Skeletal muscle tissue (tissue), 4 donors: ENCODE measurements around the gene SLC2A3. TPM values are rescaled to one million over a fixed set of nuclear protein-coding genes. Genes with fewer than 3 reads are reported as not detected.
A peak's percentile ranks its signal among the peaks of the same experiment; 100 is the strongest.
"Not testable (repeated sequence)": the region's sequence is repeated elsewhere in the genome, so short reads cannot be mapped to it uniquely, and the experiment has no call there.

ENCODE experiments used
- H3K27ac ChIP-seq: one replicate; pipeline ENCODE4 v1.7.0; 2013; ENCODE audit warnings: mild to moderate bottlenecking, low read depth, low read length, inconsistent platforms
- H3K27me3 ChIP-seq, 3 donors: one replicate each; pipeline ENCODE4 v1.7.0; 2013; ENCODE audit warnings: low read length in 3 of 3; ENCODE audit not compliant: control insufficient read depth in 3 of 3, insufficient read depth in 3 of 3
- H3K36me3 ChIP-seq, 3 donors: one replicate each; pipeline ENCODE4 v1.7.0; 2013; ENCODE audit warnings: low read length in 3 of 3; ENCODE audit not compliant: control insufficient read depth in 3 of 3, insufficient read depth in 3 of 3
- H3K4me1 ChIP-seq, 3 donors: one replicate each; pipeline ENCODE4 v1.7.0; 2013; ENCODE audit warnings: low read length in 3 of 3, mild to moderate bottlenecking in 3 of 3; ENCODE audit not compliant: control insufficient read depth in 3 of 3, insufficient read depth in 3 of 3
- H3K4me3 ChIP-seq, 3 donors: one replicate each; pipeline ENCODE4 v1.7.0; 2013; ENCODE audit warnings: low read length in 3 of 3
- H3K9ac ChIP-seq, 3 donors: one replicate each; pipeline ENCODE4 v1.7.0; 2013; ENCODE audit warnings: low read length in 3 of 3, mild to moderate bottlenecking in 3 of 3, moderate library complexity in 2 of 3, low read depth in 1 of 3
- H3K9me3 ChIP-seq, 3 donors: one replicate each; pipeline ENCODE4 v1.7.0; 2013; ENCODE audit warnings: low read length in 3 of 3; ENCODE audit not compliant: control insufficient read depth in 3 of 3
- total RNA-seq: library from RNA; depleted of rRNA; stranded (reverse); fragments of >200 nt; gene quantifications from one replicate; pipeline ENCODE4 v1.2.3, GENCODE V29; 2014
- donor health status: Osteomylitis.

SLC2A3 gene
- 49.6 TPM for total RNA-seq

GRCh38 chr12:7935590-7936581 lies at the start of gene SLC2A3:
TSS of gene SLC2A3 (minus strand) at chr12:7936187. CDS start at chr12:7936034, 153 bp downstream.
- H3K27ac ChIP-seq, result peak within 1 kb of the TSS; percentile 91
- peaks cover 0 to 7% (median 3%) of the 10 kb centered on the region in 3 donors for H3K4me1 ChIP-seq

GRCh38 chr12:7984900-7985299 lies 48.9 kb upstream of the SLC2A3 start:
- Histone ChIP-seq H3K4me1 (no peaks in the 10 kb centered on the region), H3K9me3 (no peaks in the 10 kb centered on the region), H3K27ac (no peak overlapping the region), H3K27me3 (no peaks in the 10 kb centered on the region), H3K4me3 (no peak overlapping the region), H3K9ac (no peak overlapping the region), H3K36me3 (no peaks in the 10 kb centered on the region)

More at GRCh38 chr12:7935590-7936581, at the start of gene SLC2A3:
- no peaks in the 10 kb centered on the region for H3K27me3 ChIP-seq
- H3K9ac ChIP-seq, result peak within 1 kb of the TSS; percentile 72 to 80 (median 74)
- peak within 1 kb of the TSS; percentile 56 to 73 (median 71) for H3K4me3 ChIP-seq
- peaks cover 0 to 3% (median 0%) of the 10 kb centered on the region in 3 donors for H3K36me3 ChIP-seq
- H3K9me3 ChIP-seq, result no peaks in the 10 kb centered on the region

GRCh38 chr12:7983460-7983859 lies 47.5 kb upstream of the SLC2A3 start:
- not testable (repeated sequence) for H3K4me3 ChIP-seq, H3K27me3 ChIP-seq, H3K4me1 ChIP-seq, H3K36me3 ChIP-seq, H3K9me3 ChIP-seq, H3K27ac ChIP-seq, H3K9ac ChIP-seq

DNA sequence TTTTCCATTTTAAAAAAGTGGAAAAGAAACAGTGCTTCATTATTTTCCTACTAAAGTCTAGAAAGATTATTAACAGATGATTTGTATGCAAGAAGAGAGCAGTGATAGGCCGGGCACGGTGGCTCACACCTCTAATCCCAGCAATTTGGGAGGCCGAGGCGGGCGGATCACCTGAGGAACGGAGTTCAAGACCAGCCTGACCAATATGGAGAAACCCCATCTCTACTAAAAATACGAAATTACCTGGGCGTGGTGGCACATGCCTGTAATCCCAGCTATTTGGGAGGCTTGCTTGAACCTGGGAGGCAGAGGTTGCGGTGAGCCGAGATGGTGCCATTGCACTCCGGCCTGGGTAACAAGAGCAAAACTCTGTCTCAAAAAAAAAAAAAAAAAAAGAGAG lies 47.0 kb upstream of the SLC2A3 start:
- not testable (repeated sequence) for H3K36me3 ChIP-seq, H3K9ac ChIP-seq, H3K4me3 ChIP-seq, H3K27ac ChIP-seq, H3K9me3 ChIP-seq, H3K4me1 ChIP-seq, H3K27me3 ChIP-seq

DNA sequence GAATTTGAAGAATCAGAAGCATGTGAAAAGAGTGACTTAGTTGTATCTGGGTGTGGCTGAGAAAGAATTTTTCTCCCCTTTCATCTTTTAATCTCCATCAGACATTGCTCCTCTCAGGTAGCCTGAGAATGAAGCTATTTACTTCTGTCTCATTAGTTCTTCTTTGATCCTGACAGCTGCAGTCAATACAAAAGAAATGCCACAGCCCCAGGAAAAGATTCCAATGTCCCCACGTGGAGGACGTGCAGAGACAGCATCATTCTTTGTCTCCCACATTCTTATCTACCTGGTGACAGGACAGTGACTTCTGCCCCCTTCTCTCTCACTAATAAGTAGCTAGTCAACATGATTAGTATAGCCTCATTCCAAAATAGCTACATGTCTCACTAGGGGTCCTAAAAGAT lies 46.3 kb upstream of the SLC2A3 start:
- not testable (repeated sequence) for H3K27me3 ChIP-seq, H3K36me3 ChIP-seq, H3K9ac ChIP-seq, H3K4me3 ChIP-seq, H3K4me1 ChIP-seq, H3K9me3 ChIP-seq, H3K27ac ChIP-seq

DNA sequence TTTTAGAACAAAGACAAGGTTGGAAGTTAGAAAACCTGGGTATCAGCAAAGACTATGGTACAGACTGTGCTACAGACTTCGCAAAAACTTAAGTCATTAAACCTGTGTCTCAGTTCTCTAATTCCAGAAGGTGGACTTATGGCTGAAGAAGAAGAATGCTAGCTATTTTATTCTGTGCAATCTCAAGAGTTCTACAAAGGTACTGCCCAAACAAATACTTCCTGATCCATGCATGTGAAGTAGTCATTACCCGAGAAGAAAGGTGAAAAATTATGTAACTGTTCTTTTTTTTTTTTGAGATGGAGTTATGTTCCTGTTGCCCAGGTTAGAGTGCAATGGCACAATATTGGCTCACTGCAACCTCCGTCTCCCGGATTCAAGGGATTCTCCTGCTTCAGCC lies 45.5 kb upstream of the SLC2A3 start:
- Histone ChIP-seq H3K36me3 (no peaks in the 10 kb centered on the region), H3K4me3 (no peak overlapping the region), H3K9ac (no peak overlapping the region), H3K9me3 (no peaks in the 10 kb centered on the region), H3K4me1 (no peaks in the 10 kb centered on the region), H3K27ac (no peak overlapping the region), H3K27me3 (no peaks in the 10 kb centered on the region)

DNA sequence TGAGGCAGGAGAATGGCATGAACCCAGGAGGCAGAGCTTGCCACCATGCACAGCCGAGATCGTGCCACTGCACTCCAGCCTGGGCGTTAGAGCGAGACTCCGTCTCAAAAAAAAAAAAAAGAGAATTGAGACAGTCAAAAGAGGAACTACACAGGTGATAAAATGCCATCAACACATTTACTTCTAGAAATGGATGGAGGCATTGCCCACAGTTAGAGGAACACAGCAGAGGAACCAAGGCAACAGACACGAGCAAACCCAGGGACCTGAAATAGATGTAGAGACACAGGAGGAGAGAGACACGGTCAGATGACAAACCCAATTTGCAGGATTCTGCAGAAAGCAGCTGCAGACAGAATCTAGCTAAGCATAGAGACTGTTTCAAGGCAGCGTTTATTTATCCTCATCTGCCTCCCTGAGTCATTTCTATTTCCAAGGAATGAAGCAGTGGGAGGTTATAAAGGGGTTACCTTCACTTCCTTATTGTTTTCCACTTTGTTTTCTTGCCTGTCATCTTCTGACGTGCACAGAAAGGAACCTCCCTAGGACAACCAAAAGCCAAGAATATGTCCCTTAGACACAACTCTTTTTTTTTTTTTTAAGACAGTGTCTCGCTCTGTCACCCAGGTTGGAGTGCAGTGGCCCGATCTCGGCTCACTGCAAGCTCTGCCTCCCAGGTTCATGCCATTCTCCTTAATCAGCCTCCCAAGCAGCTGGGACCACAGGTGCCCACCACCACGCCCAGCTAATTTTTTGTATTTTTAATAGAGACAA lies 41.6 kb upstream of the SLC2A3 start:
- not testable (repeated sequence) for H3K36me3 ChIP-seq

GRCh38 chr12:7973457-7973825 lies 37.5 kb upstream of the SLC2A3 start:
- Histone ChIP-seq H3K4me1 (peaks cover 0 to 9% (median 9%) of the 10 kb centered on the region in 3 donors), H3K36me3 (no peaks in the 10 kb centered on the region), H3K9ac (no peak overlapping the region), H3K27me3 (peaks cover 0 to 11% (median 6%) of the 10 kb centered on the region in 3 donors), H3K9me3 (no peaks in the 10 kb centered on the region), H3K27ac (no peak overlapping the region), H3K4me3 (no peak overlapping the region)

More for the DNA sequence above, 41.6 kb upstream of the SLC2A3 start:
- not testable (repeated sequence) for H3K9ac ChIP-seq, H3K27me3 ChIP-seq, H3K9me3 ChIP-seq, H3K4me3 ChIP-seq, H3K4me1 ChIP-seq, H3K27ac ChIP-seq

GRCh38 chr12:7972734-7973456 lies 36.9 kb upstream of the SLC2A3 start:
- Histone ChIP-seq H3K27me3 (peaks cover 0 to 11% (median 10%) of the 10 kb centered on the region in 3 donors), H3K36me3 (no peaks in the 10 kb centered on the region), H3K9ac (no peak overlapping the region), H3K9me3 (no peaks in the 10 kb centered on the region), H3K4me3 (no peak overlapping the region), H3K4me1 (peaks cover 0 to 9% (median 9%) of the 10 kb centered on the region in 3 donors), H3K27ac (no peak overlapping the region)
